K562 (cell line): ENCODE results near the gene POP7. TPM values are rescaled to one million over a fixed set of nuclear protein-coding genes. Genes with fewer than 3 reads are reported as not detected.

Source experiments
- FIP1L1 ChIP-seq: fragments of 200-400 bp; formaldehyde crosslinking; IDR thresholded peaks from 2 replicates; pipeline ENCODE4 v1.6.1; 2018; ENCODE audit warnings: mild to moderate bottlenecking, low read depth, low read length; ENCODE audit not compliant: poor library complexity, severe bottlenecking
- GTF2E2 ChIP-seq: fragments of 200-800 bp; sonication (Bioruptor generic); IDR thresholded peaks from 2 replicates; pipeline ENCODE4 v1.6.1; 2016; ENCODE audit warnings: missing genetic modification characterization, missing compliant biosample characterization
- HDAC6 ChIP-seq: IDR thresholded peaks from 2 replicates; pipeline ENCODE4 v1.6.1; 2012; ENCODE audit warnings: low read depth, mild to moderate bottlenecking, control low read depth, inconsistent platforms, low read length, moderate library complexity
- HINFP ChIP-seq: fragments of 450-650 bp; conservative IDR thresholded peaks from 2 replicates; pipeline ENCODE4 v1.6.1; 2016; ENCODE audit warnings: missing genetic modification characterization, low read depth, mild to moderate bottlenecking, control low read depth, missing compliant biosample characterization
- RBFOX2 ChIP-seq: fragments of 200-400 bp; formaldehyde crosslinking; IDR thresholded peaks from 2 replicates; pipeline ENCODE4 v1.6.1; 2017; ENCODE audit warnings: low read depth, mild to moderate bottlenecking, low read length, moderate library complexity
- RCOR1 ChIP-seq, 2 experiments: IDR thresholded peaks; 2 replicates each; pipeline ENCODE4 v1.6.1; 2012; ENCODE audit warnings: low read depth in 2 of 2, low read length in 2 of 2, borderline replicate concordance in 1 of 2, improper control_type of control experiment in 1 of 2
- SMAD1 ChIP-seq: fragments of 150-350 bp; IDR thresholded peaks from 2 replicates; pipeline ENCODE4 v1.6.1; 2014; ENCODE audit warnings: low read length, low read depth; ENCODE audit not compliant: partially characterized antibody
- SREBF2 ChIP-seq: sonication (generic); formaldehyde crosslinking; IDR thresholded peaks from 2 replicates; pipeline ENCODE4 v1.4.0; 2020; ENCODE audit warnings: mild to moderate bottlenecking, missing genetic modification reagents
- TEAD1 ChIP-seq, 2 experiments: fragments of 450-650 bp in 1 of 2; sonication (generic) in 1 of 2; formaldehyde crosslinking; IDR thresholded peaks; 2 replicates each; pipeline versions ENCODE4 v1.4.0 to v1.8.0; 2020 to 2022; ENCODE audit warnings: mild to moderate bottlenecking in 2 of 2, missing genetic modification reagents in 1 of 2
- TEAD2 ChIP-seq: fragments of 450-650 bp; IDR thresholded peaks from 2 replicates; pipeline ENCODE4 v1.6.1; 2016; ENCODE audit warnings: missing genetic modification characterization, control low read depth, missing compliant biosample characterization
- ZNF384 ChIP-seq: IDR thresholded peaks from 2 replicates; pipeline ENCODE4 v1.6.1; 2012; ENCODE audit warnings: low read depth, low read length, improper control_type of control experiment
- ZNF57 ChIP-seq: fragments of 450-650 bp; formaldehyde crosslinking; IDR thresholded peaks from 2 replicates; pipeline ENCODE4 v1.4.0; 2020; ENCODE audit warnings: mild to moderate bottlenecking, moderate library complexity
- ZNF695 ChIP-seq: fragments of 450-650 bp; formaldehyde crosslinking; IDR thresholded peaks from 2 replicates; pipeline ENCODE4 v1.4.0; 2020; ENCODE audit warnings: mild to moderate bottlenecking, moderate library complexity
- ZNF780A ChIP-seq: fragments of 250-450 bp; sonication (Bioruptor Pico); IDR thresholded peaks from 2 replicates; pipeline ENCODE4 v1.5.0; 2021; ENCODE audit warnings: mild to moderate bottlenecking
- ZNF785 ChIP-seq: fragments of 250-450 bp; sonication (Bioruptor Pico); IDR thresholded peaks from 2 replicates; pipeline ENCODE4 v1.4.0; 2020; ENCODE audit warnings: mild to moderate bottlenecking
- ZSCAN29 ChIP-seq: fragments of 450-650 bp; IDR thresholded peaks from 2 replicates; pipeline ENCODE4 v1.6.1; 2017
- polyA plus RNA-seq, 8 experiments: library from polyadenylated mRNA; depleted of rRNA in 4 of 8; stranded (reverse) in 5 of 8; unstranded in 3 of 8; fragments of >200 nt; fragmentation: Nextera tagmentation in 2 of 8; fragmentation: Illumina TruSeq in 1 of 8; extraction: Ambion mirVana in 2 of 8; extraction: Trizol in 1 of 8; gene quantifications; 2 replicates each; pipeline versions ENCODE4 v1.2.1 to v1.2.3, GENCODE V29; 2011 to 2014; ENCODE audit warnings: inconsistent platforms in 1 of 8, missing spikeins in 1 of 8
- total RNA-seq, 7 experiments: library from RNA; depleted of rRNA in 6 of 7; stranded (reverse); fragments of >200 nt in 6 of 7; fragmentation: Illumina TruSeq in 2 of 7; extraction: Trizol in 2 of 7; gene quantifications; 2 replicates each; pipeline versions ENCODE4 v1.2.1 to v1.2.3, GENCODE V29; 2011 to 2021; ENCODE audit warnings: low replicate concordance in 1 of 7
- TF ChIP-seq, protein P1 (sequence below): sonication (generic); formaldehyde crosslinking; IDR thresholded peaks from 2 replicates; pipeline ENCODE4 v1.8.0; 2022; ENCODE audit warnings: missing genetic modification reagents, mild to moderate bottlenecking, borderline replicate concordance
- TF ChIP-seq, protein P2 (sequence below), 2 experiments: IDR thresholded peaks in 1 of 2; conservative IDR thresholded peaks in 1 of 2; 2 replicates each; pipeline ENCODE4 v1.6.1; 2016; ENCODE audit warnings: low read depth in 2 of 2, mild to moderate bottlenecking in 1 of 2, missing compliant biosample characterization in 1 of 2, missing genetic modification characterization in 1 of 2, moderate library complexity in 1 of 2

The POP7 gene
- total and polyA plus RNA-seq, 9 of the 15 experiments (the other 6 are each of a cell fraction or from before 2014, with no cell fraction given) = 11.5 to 163 (median 68.9) TPM

DNA sequence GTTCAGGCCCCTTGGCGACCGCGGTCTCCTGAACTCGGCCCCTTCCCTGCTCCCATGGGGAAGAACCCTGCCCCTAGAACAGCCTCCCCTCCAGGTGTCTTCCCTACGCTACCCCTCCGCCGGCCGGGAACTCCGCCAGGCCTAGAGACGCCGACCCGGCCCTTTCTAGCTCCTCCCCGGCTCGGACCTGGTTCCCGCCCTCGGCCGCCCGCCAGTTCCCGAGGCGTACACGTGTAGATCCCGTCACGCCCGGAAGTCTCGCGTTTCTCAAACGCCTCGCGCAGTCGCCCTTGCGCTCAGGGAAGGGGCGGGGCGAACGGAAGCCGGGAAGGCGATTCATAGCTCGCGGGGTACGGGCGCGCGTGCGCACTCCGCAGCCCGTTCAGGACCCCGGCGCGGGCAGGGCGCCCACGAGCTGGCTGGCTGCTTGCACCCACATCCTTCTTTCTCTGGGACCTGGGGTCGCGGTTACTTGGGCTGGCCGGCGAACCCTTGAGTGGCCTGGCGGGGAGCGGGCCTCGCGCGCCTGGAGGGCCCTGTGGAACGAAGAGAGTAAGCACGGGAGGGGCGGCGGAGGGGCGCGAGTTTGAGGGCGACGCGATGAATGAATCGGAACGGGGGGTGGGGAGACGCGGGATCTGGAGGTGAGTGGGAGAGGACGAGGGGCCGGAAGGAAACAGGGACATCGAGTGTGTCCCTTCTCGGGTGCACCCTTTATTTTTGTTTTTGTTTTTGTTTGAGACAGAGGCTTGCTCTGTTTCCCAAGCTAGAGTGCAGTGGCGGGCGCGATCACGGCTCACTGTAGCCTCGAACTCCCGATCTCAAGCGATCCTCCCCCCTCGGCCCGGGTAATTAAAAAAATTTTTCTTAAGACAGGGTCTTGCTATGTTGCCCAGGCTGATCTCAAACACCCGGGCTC lies at the start of gene POP7 (continued):
- TF ChIP-seq ZNF57 (CRISPR knock-in tag) (no peak), HDAC6 (no peak), FIP1L1 (no peak), HINFP (tag) (no peak), SMAD1 (peak; percentile 53), TEAD1 (CRISPR knock-in tag; IDR thresholded peaks at IDR 0.05) (peak in 1 of 2 experiments; percentile 73; a peak in 1 of 4 replicates), ZNF384 (no peak), ZNF780A (CRISPR knock-in tag) (no peak), GTF2E2 (tag) (peak; percentile 74; the same call in 1 of the 2 replicates), ZNF785 (CRISPR knock-in tag) (no peak), RBFOX2 (peak; percentile 97), RCOR1 (IDR thresholded peaks at IDR 0.05; ENCODE audit: borderline replicate concordance in 1 of 2, low read depth in 2 of 2, low read length in 2 of 2) (peak in 1 of 2 experiments; percentile 31; a peak in 1 of 4 replicates), SREBF2 (CRISPR knock-in tag) (no peak), TEAD2 (tag) (no peak), ZSCAN29 (0 out of 2 replicates have a peak, but pooled peaks have one; percentile 31), ZNF695 (CRISPR knock-in tag) (no peak)
- TF ChIP-seq, protein P1, sequence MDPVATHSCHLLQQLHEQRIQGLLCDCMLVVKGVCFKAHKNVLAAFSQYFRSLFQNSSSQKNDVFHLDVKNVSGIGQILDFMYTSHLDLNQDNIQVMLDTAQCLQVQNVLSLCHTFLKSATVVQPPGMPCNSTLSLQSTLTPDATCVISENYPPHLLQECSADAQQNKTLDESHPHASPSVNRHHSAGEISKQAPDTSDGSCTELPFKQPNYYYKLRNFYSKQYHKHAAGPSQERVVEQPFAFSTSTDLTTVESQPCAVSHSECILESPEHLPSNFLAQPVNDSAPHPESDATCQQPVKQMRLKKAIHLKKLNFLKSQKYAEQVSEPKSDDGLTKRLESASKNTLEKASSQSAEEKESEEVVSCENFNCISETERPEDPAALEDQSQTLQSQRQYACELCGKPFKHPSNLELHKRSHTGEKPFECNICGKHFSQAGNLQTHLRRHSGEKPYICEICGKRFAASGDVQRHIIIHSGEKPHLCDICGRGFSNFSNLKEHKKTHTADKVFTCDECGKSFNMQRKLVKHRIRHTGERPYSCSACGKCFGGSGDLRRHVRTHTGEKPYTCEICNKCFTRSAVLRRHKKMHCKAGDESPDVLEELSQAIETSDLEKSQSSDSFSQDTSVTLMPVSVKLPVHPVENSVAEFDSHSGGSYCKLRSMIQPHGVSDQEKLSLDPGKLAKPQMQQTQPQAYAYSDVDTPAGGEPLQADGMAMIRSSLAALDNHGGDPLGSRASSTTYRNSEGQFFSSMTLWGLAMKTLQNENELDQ = no peak
- TF ChIP-seq, protein P2, sequence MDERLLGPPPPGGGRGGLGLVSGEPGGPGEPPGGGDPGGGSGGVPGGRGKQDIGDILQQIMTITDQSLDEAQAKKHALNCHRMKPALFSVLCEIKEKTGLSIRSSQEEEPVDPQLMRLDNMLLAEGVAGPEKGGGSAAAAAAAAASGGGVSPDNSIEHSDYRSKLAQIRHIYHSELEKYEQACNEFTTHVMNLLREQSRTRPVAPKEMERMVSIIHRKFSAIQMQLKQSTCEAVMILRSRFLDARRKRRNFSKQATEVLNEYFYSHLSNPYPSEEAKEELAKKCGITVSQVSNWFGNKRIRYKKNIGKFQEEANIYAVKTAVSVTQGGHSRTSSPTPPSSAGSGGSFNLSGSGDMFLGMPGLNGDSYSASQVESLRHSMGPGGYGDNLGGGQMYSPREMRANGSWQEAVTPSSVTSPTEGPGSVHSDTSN (CRISPR knock-in tag; IDR thresholded peaks at IDR 0.05; ENCODE audit: low read depth) = no peak
- TF ChIP-seq, protein P2 (tag; conservative IDR thresholded peaks at IDR 0.05; ENCODE audit: low read depth) = no peak
